GM23338 (cell line): ENCODE measurements around the gene TBC1D14. TPM values are rescaled to one million over a fixed set of nuclear protein-coding genes. Genes with fewer than 3 reads are reported as not detected.

Experiments used
- ATAC-seq: fragments of 200-7000 bp; cut with Tn5 transposase; 3 replicates; pipeline ENCODE4 v1.9.1; 2020
- DNase-seq: peaks from one replicate; pipeline ENCODE4 v3.0.0-alpha.2; 2015; ENCODE audit warnings: low spot score
- H2AFZ ChIP-seq: fragments of 200-600 bp; sonication (generic); 2 replicates; pipeline ENCODE4 v1.8.0; 2016; ENCODE audit warnings: antibody characterized with exemption, mild to moderate bottlenecking, moderate library complexity
- H3F3A ChIP-seq: fragments of 200-600 bp; sonication (generic); replicated peaks from 2 replicates; pipeline ENCODE4 v1.8.0; 2017; ENCODE audit warnings: antibody characterized with exemption, mixed run types, low read depth
- H3K27ac ChIP-seq: fragments of 200-600 bp; sonication (generic); 2 replicates; pipeline ENCODE4 v1.6.1; 2016; ENCODE audit warnings: low read depth
- H3K27me3 ChIP-seq: fragments of 200-600 bp; sonication (generic); 2 replicates; pipeline ENCODE4 v1.8.0; 2016; ENCODE audit warnings: mild to moderate bottlenecking, mixed run types, moderate library complexity; ENCODE audit not compliant: insufficient read depth
- H3K36me3 ChIP-seq: fragments of 200-600 bp; sonication (generic); 2 replicates; pipeline ENCODE4 v1.8.0; 2016; ENCODE audit warnings: mild to moderate bottlenecking; ENCODE audit not compliant: insufficient read depth
- H3K4me1 ChIP-seq: fragments of 200-600 bp; sonication (generic); 2 replicates; pipeline ENCODE4 v1.8.0; 2016; ENCODE audit warnings: mild to moderate bottlenecking, moderate library complexity; ENCODE audit not compliant: insufficient read depth
- H3K4me2 ChIP-seq: fragments of 200-600 bp; sonication (generic); 2 replicates; pipeline ENCODE4 v1.7.1; 2017; ENCODE audit warnings: mixed run types
- H3K4me3 ChIP-seq: fragments of 200-600 bp; sonication (generic); 2 replicates; pipeline ENCODE4 v1.6.1; 2016; ENCODE audit warnings: mixed run types
- H3K79me2 ChIP-seq: fragments of 200-600 bp; sonication (generic); replicated peaks from 2 replicates; pipeline ENCODE4 v1.8.0; 2017; ENCODE audit warnings: mild to moderate bottlenecking; ENCODE audit not compliant: insufficient read depth
- H3K9me2 ChIP-seq: fragments of 200-600 bp; sonication (generic); 2 replicates; pipeline ENCODE4 v1.8.0; 2017; ENCODE audit not compliant: insufficient read depth
- H4K20me1 ChIP-seq: fragments of 200-600 bp; sonication (generic); replicated peaks from 2 replicates; pipeline ENCODE4 v1.8.0; 2017; ENCODE audit warnings: mild to moderate bottlenecking; ENCODE audit not compliant: insufficient read depth
- H3K27ac Mint-ChIP-seq: 2 replicates; pipeline ENCODE4 v1.8.0; 2020; ENCODE audit warnings: inconsistent platforms, mild to moderate bottlenecking, moderate library complexity, mixed read lengths
- H3K27me3 Mint-ChIP-seq: 3 replicates; pipeline ENCODE4 v1.8.0; 2022; ENCODE audit warnings: low read depth, mild to moderate bottlenecking, moderate library complexity, mixed read lengths, inconsistent platforms; ENCODE audit not compliant: insufficient read depth, poor library complexity
- H3K36me3 Mint-ChIP-seq: 3 replicates; pipeline ENCODE4 v1.8.0; 2021; ENCODE audit warnings: low read depth, mild to moderate bottlenecking, inconsistent platforms, moderate library complexity, mixed read lengths
- H3K4me1 Mint-ChIP-seq: 3 replicates; pipeline ENCODE4 v1.8.0; 2020; ENCODE audit warnings: mild to moderate bottlenecking, inconsistent platforms, mixed read lengths
- H3K4me3 Mint-ChIP-seq: 3 replicates; pipeline ENCODE4 v1.8.0; 2021; ENCODE audit warnings: moderate library complexity, mild to moderate bottlenecking, inconsistent platforms, mixed read lengths
- H3K9me3 Mint-ChIP-seq: 3 replicates; pipeline ENCODE4 v1.8.0; 2020; ENCODE audit warnings: moderate library complexity, mild to moderate bottlenecking, inconsistent platforms, mixed read lengths
- CREB1 ChIP-seq: fragments of 250-450 bp; sonication (Bioruptor Pico); IDR thresholded peaks from 2 replicates; pipeline ENCODE4 v1.5.0; 2020; ENCODE audit warnings: low read depth, mild to moderate bottlenecking, moderate library complexity
- EZH2phosphoT487 ChIP-seq: fragments of 200-600 bp; sonication (generic); IDR thresholded peaks from one replicate; pipeline ENCODE4 v1.8.1; 2018; ENCODE audit warnings: antibody characterized with exemption; ENCODE audit not compliant: unreplicated experiment
- POLR2AphosphoS5 ChIP-seq: IDR thresholded peaks from 2 replicates; pipeline ENCODE4 v1.6.1; 2016; ENCODE audit warnings: antibody characterized with exemption, low read depth
- ZNF114 ChIP-seq: fragments of 250-450 bp; sonication (Bioruptor Pico); IDR thresholded peaks from 2 replicates; pipeline ENCODE4 v1.5.0; 2020; ENCODE audit warnings: mild to moderate bottlenecking, moderate library complexity
- polyA plus RNA-seq: library from polyadenylated mRNA; unstranded; fragments of >200 nt; fragmentation: Nextera tagmentation; extraction: Ambion mirVana; gene quantifications from 2 replicates; pipeline ENCODE4 v1.2.1, GENCODE V29; 2016
- total RNA-seq: library from RNA; depleted of rRNA; stranded (reverse); fragments of >200 nt; shearing (Covaris generic); gene quantifications from 2 replicates; pipeline ENCODE4 v1.2.3, GENCODE V29; 2014
- TF ChIP-seq, protein P1 (sequence below): IDR thresholded peaks from 2 replicates; pipeline ENCODE4 v1.6.1; 2016; ENCODE audit warnings: antibody characterized with exemption
- TF ChIP-seq, protein P2 (sequence below): IDR thresholded peaks from one replicate; pipeline ENCODE4 v1.6.1; 2018; ENCODE audit warnings: antibody characterized with exemption; ENCODE audit not compliant: unreplicated experiment
- TF ChIP-seq, protein P3 (sequence below), 2 experiments: fragments of 200-600 bp in 1 of 2; sonication (generic) in 1 of 2; conservative IDR thresholded peaks; 2 replicates each; pipeline versions ENCODE4 v1.5.1 to v1.6.1; 2016 to 2017; ENCODE audit warnings: antibody characterized with exemption in 2 of 2, low read depth in 2 of 2, mild to moderate bottlenecking in 2 of 2, moderate library complexity in 1 of 2
- TF ChIP-seq, protein P4 (sequence below): fragments of 250-450 bp; sonication (Bioruptor Pico); IDR thresholded peaks from 2 replicates; pipeline ENCODE4 v1.5.0; 2020; ENCODE audit warnings: mild to moderate bottlenecking, moderate library complexity

Gene TBC1D14
- total and polyA plus RNA-seq, 2 experiments from 2014 or later, result 18.2 to 59.7 TPM

DNA sequence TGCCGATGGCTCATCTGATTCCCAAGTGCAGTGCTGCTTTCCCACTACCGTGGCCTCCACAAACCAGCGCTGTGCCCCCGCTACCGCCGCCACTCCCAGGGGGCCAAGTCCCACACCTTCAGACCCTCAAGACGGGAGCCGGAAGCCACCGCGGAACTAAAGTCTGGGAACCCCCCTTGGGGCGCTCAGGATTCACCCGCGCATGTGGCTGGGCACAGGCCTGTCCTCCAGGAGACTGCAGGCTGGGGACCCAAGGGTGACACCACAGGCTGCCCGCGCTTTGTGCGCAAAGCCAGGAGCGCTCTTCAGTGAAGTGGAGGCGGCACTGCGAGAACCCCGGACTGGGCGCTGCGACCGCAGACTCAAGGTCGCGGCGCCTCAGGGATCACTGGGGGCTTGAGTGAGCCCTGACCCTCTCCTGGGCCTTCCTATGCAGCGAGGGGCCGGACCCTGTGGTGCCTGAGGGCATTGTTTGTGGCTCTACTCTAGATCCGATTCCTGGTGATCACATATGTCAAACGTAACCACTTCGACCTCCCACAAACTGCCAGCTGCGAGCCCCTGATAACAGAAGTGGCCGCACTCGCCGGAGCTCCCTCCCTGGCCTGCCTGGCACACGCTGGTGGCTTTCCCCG lies 20.4 kb upstream of the TBC1D14 start:
- H3K4me3 Mint-ChIP-seq, result no peak overlapping the region

DNA sequence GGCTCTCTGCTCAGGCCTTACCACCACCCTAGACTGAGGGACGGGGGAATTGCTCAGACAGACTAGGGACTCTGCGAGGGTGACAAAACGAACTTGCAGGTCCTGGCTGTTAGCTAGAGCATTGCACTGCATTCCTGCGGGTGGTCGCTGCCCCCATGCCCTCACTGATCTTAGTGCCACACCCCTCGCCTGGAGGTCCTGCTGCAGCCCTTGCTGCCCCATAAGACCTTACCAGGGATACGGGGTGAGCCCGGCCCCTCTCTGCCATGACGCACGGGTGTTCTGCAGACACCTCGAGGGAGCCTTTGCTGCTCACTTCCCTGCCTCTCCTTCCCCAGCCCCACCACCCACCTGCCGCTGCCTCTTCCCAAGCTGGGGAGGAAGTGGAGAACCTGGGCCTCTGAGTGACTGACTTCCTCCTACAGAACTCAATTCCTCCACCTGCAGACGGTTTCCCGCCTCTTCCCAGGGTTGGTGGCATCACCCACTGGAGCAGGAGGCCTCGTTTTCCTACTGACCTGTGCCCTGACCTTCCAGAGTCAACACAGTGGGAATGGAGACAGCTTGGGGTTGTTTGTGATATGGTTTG lies 19.8 kb upstream of the TBC1D14 start:
- no peaks in the 10 kb centered on the region for H3K27me3 ChIP-seq
- Mint-ChIP-seq H3K4me1 (peaks cover 3% of the 10 kb centered on the region), H3K27me3 (peaks cover 14% of the 10 kb centered on the region), H3K36me3 (peaks cover 5% of the 10 kb centered on the region; the same call in 2 of the 3 replicates), H3K27ac (no peak overlapping the region), H3K9me3 (peaks cover 6% of the 10 kb centered on the region), H3K4me3 (no peak overlapping the region)
- no peak overlapping the region for H3K4me3 ChIP-seq
- H3K4me1 ChIP-seq, result no peaks in the 10 kb centered on the region
- no peak overlapping the region for H2AFZ ChIP-seq
- no peaks in the 10 kb centered on the region for H3F3A ChIP-seq
- ATAC-seq (no peak), DNase-seq (no peak)
- H3K27ac ChIP-seq, result no peak overlapping the region
- H3K9me2 ChIP-seq, result no peaks in the 10 kb centered on the region
- H3K4me2 ChIP-seq, result no peak overlapping the region
- no peaks in the 10 kb centered on the region for H3K36me3 ChIP-seq
- no peaks in the 10 kb centered on the region for H3K79me2 ChIP-seq
- H4K20me1 ChIP-seq, result no peaks in the 10 kb centered on the region; the same call in 1 of the 2 replicates
- TF ChIP-seq, protein P1, sequence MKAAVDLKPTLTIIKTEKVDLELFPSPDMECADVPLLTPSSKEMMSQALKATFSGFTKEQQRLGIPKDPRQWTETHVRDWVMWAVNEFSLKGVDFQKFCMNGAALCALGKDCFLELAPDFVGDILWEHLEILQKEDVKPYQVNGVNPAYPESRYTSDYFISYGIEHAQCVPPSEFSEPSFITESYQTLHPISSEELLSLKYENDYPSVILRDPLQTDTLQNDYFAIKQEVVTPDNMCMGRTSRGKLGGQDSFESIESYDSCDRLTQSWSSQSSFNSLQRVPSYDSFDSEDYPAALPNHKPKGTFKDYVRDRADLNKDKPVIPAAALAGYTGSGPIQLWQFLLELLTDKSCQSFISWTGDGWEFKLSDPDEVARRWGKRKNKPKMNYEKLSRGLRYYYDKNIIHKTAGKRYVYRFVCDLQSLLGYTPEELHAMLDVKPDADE, result no peak
- TF ChIP-seq, protein P2, sequence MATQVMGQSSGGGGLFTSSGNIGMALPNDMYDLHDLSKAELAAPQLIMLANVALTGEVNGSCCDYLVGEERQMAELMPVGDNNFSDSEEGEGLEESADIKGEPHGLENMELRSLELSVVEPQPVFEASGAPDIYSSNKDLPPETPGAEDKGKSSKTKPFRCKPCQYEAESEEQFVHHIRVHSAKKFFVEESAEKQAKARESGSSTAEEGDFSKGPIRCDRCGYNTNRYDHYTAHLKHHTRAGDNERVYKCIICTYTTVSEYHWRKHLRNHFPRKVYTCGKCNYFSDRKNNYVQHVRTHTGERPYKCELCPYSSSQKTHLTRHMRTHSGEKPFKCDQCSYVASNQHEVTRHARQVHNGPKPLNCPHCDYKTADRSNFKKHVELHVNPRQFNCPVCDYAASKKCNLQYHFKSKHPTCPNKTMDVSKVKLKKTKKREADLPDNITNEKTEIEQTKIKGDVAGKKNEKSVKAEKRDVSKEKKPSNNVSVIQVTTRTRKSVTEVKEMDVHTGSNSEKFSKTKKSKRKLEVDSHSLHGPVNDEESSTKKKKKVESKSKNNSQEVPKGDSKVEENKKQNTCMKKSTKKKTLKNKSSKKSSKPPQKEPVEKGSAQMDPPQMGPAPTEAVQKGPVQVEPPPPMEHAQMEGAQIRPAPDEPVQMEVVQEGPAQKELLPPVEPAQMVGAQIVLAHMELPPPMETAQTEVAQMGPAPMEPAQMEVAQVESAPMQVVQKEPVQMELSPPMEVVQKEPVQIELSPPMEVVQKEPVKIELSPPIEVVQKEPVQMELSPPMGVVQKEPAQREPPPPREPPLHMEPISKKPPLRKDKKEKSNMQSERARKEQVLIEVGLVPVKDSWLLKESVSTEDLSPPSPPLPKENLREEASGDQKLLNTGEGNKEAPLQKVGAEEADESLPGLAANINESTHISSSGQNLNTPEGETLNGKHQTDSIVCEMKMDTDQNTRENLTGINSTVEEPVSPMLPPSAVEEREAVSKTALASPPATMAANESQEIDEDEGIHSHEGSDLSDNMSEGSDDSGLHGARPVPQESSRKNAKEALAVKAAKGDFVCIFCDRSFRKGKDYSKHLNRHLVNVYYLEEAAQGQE, result no peak
- TF ChIP-seq EZH2phosphoT487 (no peak), ZNF114 (CRISPR knock-in tag) (no peak), POLR2AphosphoS5 (no peak)
- TF ChIP-seq, protein P3, sequence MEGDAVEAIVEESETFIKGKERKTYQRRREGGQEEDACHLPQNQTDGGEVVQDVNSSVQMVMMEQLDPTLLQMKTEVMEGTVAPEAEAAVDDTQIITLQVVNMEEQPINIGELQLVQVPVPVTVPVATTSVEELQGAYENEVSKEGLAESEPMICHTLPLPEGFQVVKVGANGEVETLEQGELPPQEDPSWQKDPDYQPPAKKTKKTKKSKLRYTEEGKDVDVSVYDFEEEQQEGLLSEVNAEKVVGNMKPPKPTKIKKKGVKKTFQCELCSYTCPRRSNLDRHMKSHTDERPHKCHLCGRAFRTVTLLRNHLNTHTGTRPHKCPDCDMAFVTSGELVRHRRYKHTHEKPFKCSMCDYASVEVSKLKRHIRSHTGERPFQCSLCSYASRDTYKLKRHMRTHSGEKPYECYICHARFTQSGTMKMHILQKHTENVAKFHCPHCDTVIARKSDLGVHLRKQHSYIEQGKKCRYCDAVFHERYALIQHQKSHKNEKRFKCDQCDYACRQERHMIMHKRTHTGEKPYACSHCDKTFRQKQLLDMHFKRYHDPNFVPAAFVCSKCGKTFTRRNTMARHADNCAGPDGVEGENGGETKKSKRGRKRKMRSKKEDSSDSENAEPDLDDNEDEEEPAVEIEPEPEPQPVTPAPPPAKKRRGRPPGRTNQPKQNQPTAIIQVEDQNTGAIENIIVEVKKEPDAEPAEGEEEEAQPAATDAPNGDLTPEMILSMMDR (conservative IDR thresholded peaks at IDR 0.05; ENCODE audit: low read depth in 2 of 2), result no peak
- TF ChIP-seq, protein P4, sequence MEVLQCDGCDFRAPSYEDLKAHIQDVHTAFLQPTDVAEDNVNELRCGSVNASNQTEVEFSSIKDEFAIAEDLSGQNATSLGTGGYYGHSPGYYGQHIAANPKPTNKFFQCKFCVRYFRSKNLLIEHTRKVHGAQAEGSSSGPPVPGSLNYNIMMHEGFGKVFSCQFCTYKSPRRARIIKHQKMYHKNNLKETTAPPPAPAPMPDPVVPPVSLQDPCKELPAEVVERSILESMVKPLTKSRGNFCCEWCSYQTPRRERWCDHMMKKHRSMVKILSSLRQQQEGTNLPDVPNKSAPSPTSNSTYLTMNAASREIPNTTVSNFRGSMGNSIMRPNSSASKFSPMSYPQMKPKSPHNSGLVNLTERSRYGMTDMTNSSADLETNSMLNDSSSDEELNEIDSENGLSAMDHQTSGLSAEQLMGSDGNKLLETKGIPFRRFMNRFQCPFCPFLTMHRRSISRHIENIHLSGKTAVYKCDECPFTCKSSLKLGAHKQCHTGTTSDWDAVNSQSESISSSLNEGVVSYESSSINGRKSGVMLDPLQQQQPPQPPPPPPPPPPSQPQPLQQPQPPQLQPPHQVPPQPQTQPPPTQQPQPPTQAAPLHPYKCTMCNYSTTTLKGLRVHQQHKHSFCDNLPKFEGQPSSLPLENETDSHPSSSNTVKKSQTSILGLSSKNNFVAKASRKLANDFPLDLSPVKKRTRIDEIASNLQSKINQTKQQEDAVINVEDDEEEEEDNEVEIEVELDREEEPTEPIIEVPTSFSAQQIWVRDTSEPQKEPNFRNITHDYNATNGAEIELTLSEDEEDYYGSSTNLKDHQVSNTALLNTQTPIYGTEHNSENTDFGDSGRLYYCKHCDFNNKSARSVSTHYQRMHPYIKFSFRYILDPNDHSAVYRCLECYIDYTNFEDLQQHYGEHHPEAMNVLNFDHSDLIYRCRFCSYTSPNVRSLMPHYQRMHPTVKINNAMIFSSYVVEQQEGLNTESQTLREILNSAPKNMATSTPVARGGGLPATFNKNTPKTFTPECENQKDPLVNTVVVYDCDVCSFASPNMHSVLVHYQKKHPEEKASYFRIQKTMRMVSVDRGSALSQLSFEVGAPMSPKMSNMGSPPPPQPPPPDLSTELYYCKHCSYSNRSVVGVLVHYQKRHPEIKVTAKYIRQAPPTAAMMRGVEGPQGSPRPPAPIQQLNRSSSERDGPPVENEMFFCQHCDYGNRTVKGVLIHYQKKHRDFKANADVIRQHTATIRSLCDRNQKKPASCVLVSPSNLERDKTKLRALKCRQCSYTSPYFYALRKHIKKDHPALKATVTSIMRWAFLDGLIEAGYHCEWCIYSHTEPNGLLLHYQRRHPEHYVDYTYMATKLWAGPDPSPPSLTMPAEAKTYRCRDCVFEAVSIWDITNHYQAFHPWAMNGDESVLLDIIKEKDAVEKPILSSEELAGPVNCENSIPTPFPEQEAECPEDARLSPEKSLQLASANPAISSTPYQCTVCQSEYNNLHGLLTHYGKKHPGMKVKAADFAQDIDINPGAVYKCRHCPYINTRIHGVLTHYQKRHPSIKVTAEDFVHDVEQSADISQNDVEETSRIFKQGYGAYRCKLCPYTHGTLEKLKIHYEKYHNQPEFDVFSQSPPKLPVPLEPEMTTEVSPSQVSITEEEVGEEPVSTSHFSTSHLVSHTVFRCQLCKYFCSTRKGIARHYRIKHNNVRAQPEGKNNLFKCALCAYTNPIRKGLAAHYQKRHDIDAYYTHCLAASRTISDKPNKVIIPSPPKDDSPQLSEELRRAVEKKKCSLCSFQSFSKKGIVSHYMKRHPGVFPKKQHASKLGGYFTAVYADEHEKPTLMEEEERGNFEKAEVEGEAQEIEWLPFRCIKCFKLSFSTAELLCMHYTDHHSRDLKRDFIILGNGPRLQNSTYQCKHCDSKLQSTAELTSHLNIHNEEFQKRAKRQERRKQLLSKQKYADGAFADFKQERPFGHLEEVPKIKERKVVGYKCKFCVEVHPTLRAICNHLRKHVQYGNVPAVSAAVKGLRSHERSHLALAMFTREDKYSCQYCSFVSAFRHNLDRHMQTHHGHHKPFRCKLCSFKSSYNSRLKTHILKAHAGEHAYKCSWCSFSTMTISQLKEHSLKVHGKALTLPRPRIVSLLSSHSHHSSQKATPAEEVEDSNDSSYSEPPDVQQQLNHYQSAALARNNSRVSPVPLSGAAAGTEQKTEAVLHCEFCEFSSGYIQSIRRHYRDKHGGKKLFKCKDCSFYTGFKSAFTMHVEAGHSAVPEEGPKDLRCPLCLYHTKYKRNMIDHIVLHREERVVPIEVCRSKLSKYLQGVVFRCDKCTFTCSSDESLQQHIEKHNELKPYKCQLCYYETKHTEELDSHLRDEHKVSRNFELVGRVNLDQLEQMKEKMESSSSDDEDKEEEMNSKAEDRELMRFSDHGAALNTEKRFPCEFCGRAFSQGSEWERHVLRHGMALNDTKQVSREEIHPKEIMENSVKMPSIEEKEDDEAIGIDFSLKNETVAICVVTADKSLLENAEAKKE (CRISPR knock-in tag), result no peak

More for the DNA sequence above, 20.4 kb upstream of the TBC1D14 start:
- Mint-ChIP-seq H3K27me3 (peaks cover 14% of the 10 kb centered on the region), H3K9me3 (peaks cover 6% of the 10 kb centered on the region), H3K27ac (no peak overlapping the region), H3K4me1 (peaks cover 7% of the 10 kb centered on the region), H3K36me3 (peaks cover 5% of the 10 kb centered on the region; the same call in 2 of the 3 replicates)
- ATAC-seq (no peak), DNase-seq (no peak)
- Histone ChIP-seq H3K4me3 (no peak overlapping the region), H3K36me3 (no peaks in the 10 kb centered on the region), H3K27me3 (no peaks in the 10 kb centered on the region), H2AFZ (no peak overlapping the region), H3F3A (no peaks in the 10 kb centered on the region), H4K20me1 (no peaks in the 10 kb centered on the region; the same call in 1 of the 2 replicates), H3K4me2 (no peak overlapping the region), H3K4me1 (peaks cover 2% of the 10 kb centered on the region; the same call in 1 of the 2 replicates), H3K79me2 (no peaks in the 10 kb centered on the region), H3K27ac (no peak overlapping the region), H3K9me2 (no peaks in the 10 kb centered on the region)
- TF ChIP-seq CREB1 (CRISPR knock-in tag), result no peak
